Right hindlimb (tissue), 1 donor: ENCODE measurements around the gene POLN.

Source experiments
- DNase-seq: peaks from one replicate; pipeline ENCODE4 v3.0.0-alpha.2; 2018

The POLN gene

DNA sequence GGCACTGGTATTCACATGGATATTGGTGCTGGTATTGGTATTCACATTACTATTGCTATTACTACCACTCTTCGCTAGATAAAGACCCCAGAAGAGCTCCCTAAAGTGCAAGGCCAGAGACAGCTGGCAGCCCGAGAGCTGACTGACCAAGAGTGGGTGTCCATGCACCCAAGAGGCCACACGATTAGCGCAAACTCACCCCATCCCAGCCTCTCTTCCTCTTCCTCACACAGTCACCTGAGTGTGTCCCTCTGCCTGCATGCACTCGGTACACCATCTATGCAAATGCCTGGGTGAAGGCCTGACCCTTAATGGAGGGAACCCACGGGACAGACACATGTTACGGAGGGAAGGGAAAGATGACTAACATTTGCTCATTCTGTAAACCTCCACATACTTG is 86.7 kb downstream of the POLN start:
- no peak for DNase-seq

DNA sequence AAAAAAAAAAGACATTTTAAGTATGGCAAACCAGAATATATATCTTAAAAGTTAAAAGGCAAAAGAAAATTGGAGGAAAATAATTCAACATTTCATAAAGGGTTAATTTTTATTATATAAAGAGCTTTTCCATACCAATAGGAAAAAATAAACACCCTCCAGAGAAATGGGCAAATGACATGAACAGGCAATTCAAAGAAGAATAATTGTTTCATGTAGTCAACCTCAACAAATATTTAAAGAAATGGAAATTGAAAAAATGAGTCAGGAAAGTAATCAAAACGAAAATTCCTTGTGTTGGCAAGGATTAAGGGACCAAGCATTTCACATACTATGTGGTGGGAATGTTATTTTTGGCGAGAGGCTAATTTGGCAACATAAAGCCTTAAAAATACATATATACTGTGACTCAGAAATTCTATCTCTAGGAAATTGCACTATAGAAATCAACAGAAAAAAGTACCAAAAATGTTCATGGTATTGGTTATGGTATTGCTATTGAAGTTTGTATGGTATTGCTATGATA is 87.6 kb downstream of the POLN start:
- no peak for DNase-seq

- no peak for DNase-seq
These were observed 90.4 kb downstream of the POLN start for GRCh38 chr4:2151544-2151943.

DNA sequence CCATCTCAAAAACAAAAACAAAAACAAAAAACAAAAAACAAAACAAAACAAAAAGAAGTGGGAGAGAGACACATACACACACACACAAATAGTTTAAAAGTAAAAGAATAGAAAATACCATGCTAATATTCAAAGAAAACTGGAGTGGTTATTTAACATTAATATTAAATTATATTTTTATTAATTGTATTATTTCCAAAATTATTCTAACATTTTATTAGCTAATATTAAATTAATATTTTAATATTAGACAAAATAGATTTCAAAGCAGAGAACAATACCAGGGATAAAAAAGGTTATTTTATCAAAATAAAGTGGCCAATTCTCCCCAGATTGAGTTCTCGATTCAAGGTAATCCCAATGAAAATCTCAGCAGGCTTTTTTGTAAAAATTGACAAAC is 91.8 kb downstream of the POLN start:
- DNase-seq = no peak

DNA sequence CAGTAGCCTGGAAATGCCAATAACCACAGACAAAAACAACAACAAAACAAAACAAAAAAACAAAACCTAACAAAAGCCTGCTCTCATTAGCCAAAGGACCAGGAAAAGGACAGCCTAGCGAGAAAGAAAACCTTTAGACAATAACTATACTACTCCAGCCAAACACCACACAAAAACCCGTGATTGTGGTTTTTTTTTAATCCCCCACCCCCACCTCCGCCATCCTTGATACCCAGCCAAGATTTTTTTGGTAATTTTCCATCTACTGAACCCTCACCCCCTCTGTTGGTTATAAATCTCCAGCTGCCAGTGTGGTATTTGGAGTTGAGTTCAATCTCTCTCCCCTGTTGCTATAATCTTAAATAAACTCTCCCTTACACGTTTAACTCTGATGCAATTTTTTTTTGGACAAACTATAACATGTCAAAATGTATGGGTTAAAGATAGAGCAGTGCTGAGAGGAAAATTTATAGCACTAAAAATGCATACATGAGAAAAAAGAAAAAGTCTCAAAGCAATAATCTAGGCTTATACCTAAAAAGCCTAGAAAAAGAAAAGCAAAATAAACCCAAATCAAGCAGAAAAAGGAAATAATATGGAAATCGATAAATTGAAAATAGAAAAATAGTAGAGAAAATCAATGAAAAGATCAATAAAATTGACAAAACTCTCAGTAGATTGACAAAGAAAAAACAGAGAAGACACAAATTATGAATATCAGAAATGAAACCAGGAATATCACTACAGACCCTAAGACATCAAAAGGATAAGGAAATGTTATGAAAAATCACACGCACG is 99.1 kb downstream of the POLN start:
- DNase-seq = no peak

- DNase-seq = no peak
These were observed 100.0 kb downstream of the POLN start for GRCh38 chr4:2141762-2142451.

- DNase-seq = no peak
These were observed 100.7 kb downstream of the POLN start for GRCh38 chr4:2141022-2141761.

- no peak for DNase-seq
These were observed 102.9 kb downstream of the POLN start for GRCh38 chr4:2138846-2139500.

DNA sequence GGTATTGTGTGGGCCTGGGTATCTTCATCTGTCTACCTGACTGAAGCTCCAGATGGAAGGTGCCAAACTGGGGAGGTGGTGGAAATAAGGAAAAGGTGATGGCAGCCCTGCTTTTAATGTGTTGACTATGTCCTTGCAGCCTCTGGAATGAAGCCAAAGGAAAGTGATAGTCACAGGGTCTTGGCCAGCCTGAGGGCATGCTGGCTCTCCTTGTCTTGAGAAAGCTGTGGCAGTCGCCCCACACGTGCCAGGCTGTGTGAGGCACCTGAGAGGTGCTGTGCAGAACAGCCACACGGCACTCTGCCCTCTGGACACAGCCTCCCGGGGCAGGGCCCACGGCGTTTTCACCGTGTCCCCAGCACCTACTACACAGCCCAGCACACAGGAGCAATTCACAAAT is 105.2 kb downstream of the POLN start:
- no peak for DNase-seq

GRCh38 chr4:2135083-2135482 is 106.8 kb downstream of the POLN start:
- no peak for DNase-seq

- no peak for DNase-seq
These were observed 109.5 kb downstream of the POLN start for GRCh38 chr4:2132438-2132837.

GRCh38 chr4:2127609-2128332 is 114.2 kb downstream of the POLN start:
- no peak for DNase-seq

GRCh38 chr4:2126309-2127043 is 115.4 kb downstream of the POLN start:
- no peak for DNase-seq

- DNase-seq = no peak
These were observed 116.1 kb downstream of the POLN start for GRCh38 chr4:2125831-2126230.

DNA sequence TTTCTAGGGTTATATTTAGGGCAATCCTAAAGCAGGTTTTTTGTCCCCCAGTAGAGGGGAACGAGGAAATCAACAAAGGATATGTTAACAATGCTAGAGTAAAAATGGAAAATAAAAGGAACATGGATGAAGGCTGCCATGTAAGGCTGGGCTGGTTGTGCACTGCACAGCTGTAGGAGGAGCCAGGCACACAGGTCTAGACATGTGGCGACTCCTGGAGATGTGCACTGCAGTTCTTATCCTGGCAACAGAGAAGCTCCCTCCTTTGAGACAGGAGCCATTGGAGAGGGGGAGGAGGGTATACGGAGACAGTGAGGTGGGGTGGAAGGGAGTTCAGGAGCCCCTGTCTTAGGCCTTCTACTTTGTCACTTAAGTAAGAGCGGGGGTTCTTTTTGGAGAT is 116.9 kb downstream of the POLN start:
- DNase-seq = no peak

- no peak for DNase-seq
These were observed 125.1 kb downstream of the POLN start for GRCh38 chr4:2116687-2117400.

DNA sequence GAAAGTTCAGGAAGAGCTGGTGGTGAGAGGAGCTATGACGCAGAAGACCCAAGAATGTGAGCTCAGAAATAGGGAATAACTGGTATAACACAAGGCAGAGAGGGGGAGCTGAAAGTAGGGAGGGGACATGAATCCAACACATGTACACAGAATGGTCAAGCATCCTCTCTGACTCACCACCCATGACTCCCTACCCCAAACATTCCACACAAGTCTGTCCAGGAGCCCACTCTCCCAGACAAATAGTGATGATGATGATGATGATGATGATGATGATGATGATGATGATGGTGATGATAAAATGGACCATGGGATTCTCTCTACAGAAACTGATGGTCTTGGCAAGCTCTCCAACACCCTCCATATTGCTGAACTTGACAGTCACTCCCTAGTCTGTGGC is 136.4 kb downstream of the POLN start:
- DNase-seq = no peak

- no peak for DNase-seq
These were observed 137.2 kb downstream of the POLN start for GRCh38 chr4:2104556-2105345.

- DNase-seq = no peak
These were observed 137.9 kb downstream of the POLN start for GRCh38 chr4:2103843-2104547.
